Iris pigment epithelial cell (primary cell): ENCODE data around the gene NDFIP1.

Source experiments
- DNase-seq: peaks from one replicate; pipeline ENCODE4 v3.0.0-alpha.2; 2011; ENCODE audit warnings: low read depth

The NDFIP1 gene, protein sequence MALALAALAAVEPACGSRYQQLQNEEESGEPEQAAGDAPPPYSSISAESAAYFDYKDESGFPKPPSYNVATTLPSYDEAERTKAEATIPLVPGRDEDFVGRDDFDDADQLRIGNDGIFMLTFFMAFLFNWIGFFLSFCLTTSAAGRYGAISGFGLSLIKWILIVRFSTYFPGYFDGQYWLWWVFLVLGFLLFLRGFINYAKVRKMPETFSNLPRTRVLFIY

GRCh38 chr5:142108432-142109330, at the start of gene NDFIP1:
TSS of gene NDFIP1 (plus strand) at chr5:142108779. CDS start at chr5:142108975, 196 bp downstream.
- DNase-seq: peak; percentile 81

DNA sequence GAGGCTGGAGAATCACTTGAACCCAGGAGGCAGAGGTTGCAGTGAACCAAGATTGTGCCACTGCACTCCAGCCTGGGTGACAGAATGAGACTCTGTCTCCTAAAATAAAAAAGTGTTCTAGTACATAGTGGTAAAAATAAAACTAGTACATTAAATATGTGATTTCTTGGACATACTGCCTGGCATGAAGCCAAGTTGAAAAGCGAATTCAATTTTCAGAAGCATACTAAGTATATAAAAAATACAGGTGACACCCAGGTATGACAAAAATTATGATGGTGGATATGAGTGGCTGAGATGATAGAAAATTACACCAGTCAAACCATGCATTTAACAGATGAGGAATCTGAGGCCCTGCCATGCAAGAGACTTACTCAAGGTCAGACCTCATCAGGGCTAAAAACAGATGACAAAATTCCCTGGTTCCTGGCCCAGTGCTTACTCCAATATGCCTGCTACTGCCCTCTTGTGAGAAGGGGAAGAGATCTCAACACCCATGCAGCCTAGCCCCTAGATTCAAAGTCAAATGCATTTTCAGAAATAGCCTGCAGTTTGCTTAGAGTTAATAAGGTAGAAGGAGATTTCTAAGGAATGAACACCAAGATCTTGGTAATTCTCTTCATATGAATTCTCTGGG, 49.2 kb upstream of the NDFIP1 start:
- DNase-seq: peak; percentile 44

GRCh38 chr5:142063376-142063775, 45.2 kb upstream of the NDFIP1 start:
- no peak for DNase-seq

DNA sequence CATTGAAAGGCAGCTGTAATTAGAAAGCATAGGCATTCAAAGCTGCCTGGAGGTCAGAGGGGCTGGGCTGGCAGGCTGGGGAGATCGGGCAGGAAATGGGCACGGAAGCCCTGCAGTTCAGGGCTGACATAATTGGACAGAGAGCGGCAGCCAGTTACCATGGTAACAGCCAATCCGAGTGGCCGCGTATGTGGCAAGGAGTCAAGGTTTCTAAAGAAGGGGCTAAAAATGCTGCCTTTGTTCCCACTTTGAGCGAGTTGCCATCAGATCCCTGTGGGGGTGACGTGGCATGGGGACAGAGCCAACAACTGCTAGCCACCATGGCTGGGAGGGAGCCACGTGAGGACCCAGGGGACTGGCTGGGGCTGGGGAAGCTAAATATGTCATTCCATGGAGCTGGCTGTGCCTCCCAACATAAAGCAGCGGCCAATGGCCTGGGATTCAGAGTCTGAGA, 44.7 kb upstream of the NDFIP1 start:
- DNase-seq: peak; percentile 57

DNA sequence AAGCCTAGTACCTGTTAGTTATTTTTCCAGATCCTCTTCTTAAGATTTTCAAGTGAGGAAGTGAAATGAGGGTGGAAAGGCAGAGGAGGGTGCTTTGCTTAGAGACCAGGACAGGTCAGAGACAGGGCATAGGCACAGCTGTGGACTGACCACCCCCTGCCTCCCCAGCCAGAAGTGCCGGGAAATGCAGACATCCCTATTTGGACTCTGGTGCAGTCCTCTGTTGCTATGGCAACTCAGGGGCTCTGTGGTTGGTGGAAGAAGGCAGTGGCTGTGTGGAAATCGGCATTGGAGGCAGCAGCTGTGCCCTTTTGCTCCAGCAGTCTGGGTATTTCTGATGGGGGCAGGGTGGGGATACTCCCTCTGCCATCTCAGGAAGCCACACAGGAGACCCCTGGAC, 43.3 kb upstream of the NDFIP1 start:
- peak; percentile 47 for DNase-seq

DNA sequence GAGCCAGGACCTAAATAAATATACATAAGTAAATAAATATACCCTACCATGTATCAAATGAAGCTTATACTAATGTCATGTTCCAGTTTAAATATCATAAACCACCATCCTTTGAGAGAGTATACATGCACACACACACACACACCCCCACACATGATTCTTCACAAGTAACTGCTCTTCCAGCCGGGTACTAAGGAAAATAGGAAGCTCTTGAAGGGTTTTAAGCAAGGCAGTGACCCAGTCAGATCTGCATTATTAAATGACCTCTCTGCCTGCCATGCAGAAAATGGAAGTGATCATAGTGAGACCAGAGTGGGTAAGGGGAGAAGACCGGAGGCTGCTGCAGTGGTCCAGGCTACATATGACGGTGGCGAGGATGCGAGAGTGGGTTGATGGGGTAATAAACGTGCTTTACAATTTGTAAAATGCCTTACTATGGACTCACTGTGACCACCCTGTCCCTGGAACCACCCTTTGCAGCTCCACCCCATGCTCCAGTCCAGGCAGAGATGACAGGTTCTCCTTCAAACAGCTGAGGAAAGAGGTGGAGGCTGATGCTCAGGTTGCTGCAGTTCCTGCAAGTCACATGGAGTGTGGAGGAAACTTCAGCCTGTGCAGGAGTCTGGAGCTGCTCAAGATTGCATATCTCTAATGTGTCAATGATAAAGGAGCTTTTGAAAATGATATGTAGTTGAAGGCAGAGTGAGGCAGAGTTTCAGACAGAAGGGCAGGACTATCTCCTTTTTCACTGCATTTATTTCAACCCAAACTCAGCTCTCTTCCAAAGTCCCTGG, 38.8 kb upstream of the NDFIP1 start:
- DNase-seq: no peak

GRCh38 chr5:142070734-142071133, 37.8 kb upstream of the NDFIP1 start:
- DNase-seq: no peak

GRCh38 chr5:142072488-142072887, 36.1 kb upstream of the NDFIP1 start:
- no peak for DNase-seq

DNA sequence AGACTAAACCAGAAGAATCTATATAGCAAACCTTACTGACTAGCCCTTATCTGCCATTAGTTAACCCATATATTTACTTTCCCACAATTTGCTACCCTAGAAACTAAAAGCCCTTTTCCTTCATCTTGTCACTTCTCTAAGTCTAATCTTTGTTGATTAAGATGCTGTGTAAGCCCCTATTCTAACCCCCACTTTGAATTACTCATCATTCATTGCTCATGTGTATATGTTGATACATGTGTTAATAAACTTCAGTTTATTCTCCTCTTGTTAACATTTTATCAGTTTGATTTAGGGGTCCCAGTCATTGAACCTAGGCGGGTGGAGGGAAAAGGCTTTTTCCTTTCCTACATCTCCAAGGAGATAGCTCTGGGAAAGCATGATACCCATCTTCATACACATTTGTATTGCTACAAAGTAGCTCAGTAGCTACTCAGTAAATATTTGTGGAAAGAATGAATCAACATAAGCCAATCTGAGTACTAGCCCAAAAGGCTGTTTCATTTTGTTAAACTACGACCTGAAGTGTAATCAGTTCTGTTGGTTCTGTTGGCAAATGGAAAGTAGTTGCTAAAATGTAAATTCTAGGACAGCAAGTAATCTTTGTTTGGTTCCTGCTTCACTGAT, 35.1 kb upstream of the NDFIP1 start:
- DNase-seq: no peak

DNA sequence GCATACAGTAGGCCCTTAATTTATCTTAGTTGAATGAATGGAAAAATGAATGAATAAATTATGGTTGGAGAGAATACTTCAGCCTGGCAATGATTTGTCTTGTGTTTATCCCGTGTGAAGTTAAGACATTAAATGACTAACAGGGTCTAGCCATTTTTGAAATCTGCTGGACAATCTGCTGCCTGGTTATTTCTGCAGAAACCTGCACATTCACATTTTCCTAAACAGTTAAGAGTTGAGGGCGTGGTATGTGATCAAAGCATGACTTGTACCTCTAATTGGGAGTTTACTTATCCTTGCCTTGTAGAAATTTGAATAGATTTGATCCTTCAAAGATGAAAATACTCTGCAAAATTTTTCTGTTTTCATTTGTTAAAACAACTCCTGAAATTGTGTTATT, 34.6 kb upstream of the NDFIP1 start:
- no peak for DNase-seq

GRCh38 chr5:142078221-142078620, 30.4 kb upstream of the NDFIP1 start:
- DNase-seq: no peak

DNA sequence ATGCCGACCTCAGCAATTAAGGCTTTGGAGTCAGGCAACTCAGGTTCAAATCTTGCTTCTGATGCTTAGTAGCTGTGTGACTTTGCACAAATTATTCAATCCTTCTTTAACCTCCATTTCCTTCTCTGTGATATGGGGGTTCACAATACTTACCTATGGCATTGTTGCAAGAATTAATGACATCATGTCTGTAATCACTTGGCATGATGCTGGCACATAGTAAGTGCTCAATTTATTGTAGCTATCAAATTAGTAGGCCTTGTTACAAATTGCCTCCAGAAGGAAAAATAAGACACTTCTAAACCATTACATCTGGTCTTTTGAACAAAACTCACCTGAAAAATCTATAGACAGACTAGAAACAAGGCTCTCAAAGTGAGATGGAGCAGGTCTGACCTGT, 29.9 kb upstream of the NDFIP1 start:
- no peak for DNase-seq

- no peak for DNase-seq
These were observed 29.3 kb upstream of the NDFIP1 start for GRCh38 chr5:142079306-142079721.

GRCh38 chr5:142080248-142080647, 28.3 kb upstream of the NDFIP1 start:
- no peak for DNase-seq

DNA sequence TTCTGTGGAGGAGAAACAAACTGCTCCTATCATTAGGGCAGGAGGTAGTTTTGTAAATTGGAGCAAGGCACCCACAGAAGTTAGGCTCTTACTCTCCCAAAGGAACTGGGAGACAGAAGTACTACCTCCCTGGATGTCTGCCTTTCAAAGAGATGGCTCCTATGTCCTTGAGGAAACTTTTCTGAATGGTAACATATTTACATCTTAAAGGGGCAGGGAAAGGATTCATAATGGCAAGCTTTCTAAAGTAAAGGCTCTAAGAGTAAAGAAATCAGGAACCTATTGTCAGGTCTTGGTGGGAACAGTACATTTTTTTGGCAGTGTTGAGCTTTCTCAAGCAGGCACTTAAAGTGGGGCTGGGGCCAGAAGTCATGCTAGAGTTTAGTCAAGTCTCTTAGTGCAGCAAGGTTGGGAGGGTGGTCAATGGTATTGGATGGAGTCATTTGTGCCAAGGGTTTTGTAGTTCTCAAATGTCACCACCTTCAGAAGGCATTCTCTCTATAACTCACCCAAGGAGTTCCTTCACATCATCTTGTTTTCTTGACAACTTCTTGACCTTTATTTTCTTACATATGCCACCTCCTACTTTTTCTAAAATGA, 26.3 kb upstream of the NDFIP1 start:
- DNase-seq: no peak

- DNase-seq: no peak
These were observed 22.4 kb upstream of the NDFIP1 start for GRCh38 chr5:142086229-142086628.

DNA sequence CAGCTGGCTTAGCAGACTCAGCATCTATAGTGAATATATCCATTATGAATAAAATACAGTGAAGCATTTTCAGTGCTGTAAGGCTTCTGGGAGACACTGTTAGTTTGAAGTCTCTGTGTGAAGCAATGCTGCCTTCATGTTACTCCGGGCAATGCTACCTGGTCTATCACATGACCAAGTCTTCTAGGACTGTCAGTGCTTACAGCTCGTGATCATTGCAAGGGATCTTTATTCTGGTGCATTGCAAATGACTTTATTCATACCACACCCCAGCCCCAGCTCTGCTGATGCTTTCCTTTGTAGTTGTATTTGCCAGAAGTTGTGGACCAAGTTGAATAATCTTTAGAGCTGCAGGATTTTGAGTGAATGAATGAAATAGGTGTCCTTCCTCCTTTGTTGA, 21.9 kb upstream of the NDFIP1 start:
- DNase-seq: no peak

DNA sequence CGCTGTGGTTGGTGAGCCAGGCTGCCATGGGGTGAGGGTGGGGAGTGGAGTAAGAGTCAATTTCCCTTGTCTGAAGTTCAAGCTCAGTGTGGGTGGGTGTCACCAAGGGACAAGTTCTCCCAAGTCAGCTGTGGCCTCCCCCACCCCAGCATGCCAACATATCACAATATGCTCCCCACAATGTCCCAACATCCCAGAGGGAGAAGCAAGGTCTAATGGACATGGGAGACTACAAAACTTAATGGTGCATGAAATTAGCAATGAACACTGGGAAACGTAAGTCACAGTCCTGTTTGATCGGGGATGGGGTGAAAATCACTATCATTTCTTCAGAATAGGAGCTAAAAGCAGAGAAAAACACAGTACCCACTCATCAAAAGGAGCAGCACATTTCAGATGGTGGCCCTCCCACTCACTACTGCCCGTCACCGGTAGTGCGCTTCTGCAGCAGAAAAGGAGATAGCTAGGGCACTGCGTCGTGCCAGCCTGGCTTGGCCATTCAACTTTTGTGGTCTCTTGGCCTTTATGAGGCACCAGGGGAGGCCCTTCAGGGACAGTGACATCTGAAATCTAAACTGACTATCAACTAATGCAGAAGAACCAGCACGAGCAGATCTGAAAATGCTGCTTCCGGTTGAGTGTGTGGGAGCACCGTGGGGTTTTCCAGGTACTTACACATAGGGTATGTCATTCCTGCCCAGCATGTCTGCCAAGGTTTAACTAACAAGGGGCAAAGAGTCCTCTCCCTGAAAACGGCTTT, 20.5 kb upstream of the NDFIP1 start:
- no peak for DNase-seq

DNA sequence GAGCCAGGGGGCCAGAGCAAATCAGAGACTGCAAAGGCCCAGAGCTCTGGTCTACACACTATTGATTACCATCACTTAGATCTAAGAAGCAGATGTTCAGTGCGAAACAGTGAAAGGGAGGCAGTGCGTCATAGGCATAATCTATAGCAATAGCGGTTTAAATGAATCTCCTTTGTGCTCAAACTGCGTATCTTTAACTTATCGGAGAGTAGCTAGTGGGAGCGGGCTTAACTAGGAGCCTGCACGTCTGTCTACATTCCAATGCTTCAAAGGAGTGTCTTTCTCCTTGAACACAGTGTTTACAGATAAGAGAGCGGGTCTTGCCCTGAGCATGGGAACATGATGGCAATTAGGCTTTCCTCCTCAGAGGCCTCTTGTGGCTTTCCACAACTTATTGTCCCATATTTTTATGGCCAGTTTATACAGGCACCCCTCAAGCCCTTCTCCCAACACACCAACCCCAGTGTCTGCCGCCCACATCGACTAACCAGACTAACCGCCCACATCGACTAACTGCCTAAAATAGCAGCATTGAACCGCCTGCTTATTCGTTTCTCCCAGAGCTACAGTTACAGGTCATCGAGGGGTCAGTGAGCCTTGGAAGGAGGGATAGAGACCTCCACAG, 19.6 kb upstream of the NDFIP1 start:
- peak; percentile 8 for DNase-seq

- no peak for DNase-seq
These were observed 17.6 kb upstream of the NDFIP1 start for GRCh38 chr5:142091012-142091411.
